K562 (cell line): Measurements from ENCODE around the gene RRAGB. TPM values are rescaled to one million over a fixed set of nuclear protein-coding genes. Genes with fewer than 3 reads are reported as not detected.

ENCODE experiments used
- ATAC-seq: fragments of 200-7000 bp; cut with Tn5 transposase; 3 replicates; pipeline ENCODE4 v1.9.1; 2020; ENCODE audit warnings: moderate library complexity
- BruUV-seq: library from RNA; stranded (reverse); fragments of 400-500 nt; replicated peaks from 2 replicates; lab custom pipeline; 2021; lab: Mats Ljungman, UMichigan
- CTCF ChIA-PET: fragments of 300-600 bp; formaldehyde crosslinking; extraction: SDS; loops from one replicate; lab custom pipeline; 2021; ENCODE audit warnings: low intra/inter-chr PET ratio; lab: Yijun Ruan, JAX
- POLR2A ChIA-PET: fragments of 300-600, 350-650 bp; sonication (Branson Sonifier 250); formaldehyde crosslinking; extraction: SDS; loops from one replicate; lab custom pipeline; 2021; ENCODE audit warnings: antibody characterized with exemption, inconsistent platforms; lab: Yijun Ruan, JAX
- DNase-seq, 4 experiments: peaks; one replicate each; pipeline versions ENCODE4 v3.0.0 to v3.0.0-alpha.2; 2011 to 2018; ENCODE audit warnings: low spot score in 3 of 4, mixed read lengths in 3 of 4; ENCODE audit errors: extremely low read depth in 1 of 4
- FAIRE-seq: peaks from 2 replicates; lab custom pipeline; 2011; peaks lifted over from hg19 to GRCh38; lab: Jason Lieb, UNC
- H2AFZ ChIP-seq: 2 replicates; pipeline ENCODE4 v1.6.0; 2011; ENCODE audit warnings: low read depth, low read length, control low read depth, inconsistent platforms
- H3K27ac ChIP-seq: fragments of 200-600 bp; 3 replicates; pipeline ENCODE4 v1.8.0; 2011; ENCODE audit warnings: low read depth, mild to moderate bottlenecking, control low read depth, inconsistent platforms, low read length, moderate library complexity, mixed read lengths; ENCODE audit errors: extremely low read depth
- H3K27me3 ChIP-seq, 2 experiments: fragments of 300-600 bp in 1 of 2; 2 replicates in 1 of 2; 3 replicates in 1 of 2; pipeline versions ENCODE4 v1.6.0 to v1.8.0; 2011; ENCODE audit warnings: inconsistent platforms in 2 of 2, low read length in 2 of 2, mild to moderate bottlenecking in 1 of 2, mixed read lengths in 1 of 2, moderate library complexity in 1 of 2; ENCODE audit not compliant: control insufficient read depth in 2 of 2, insufficient read depth in 2 of 2
- H3K36me3 ChIP-seq: fragments of 300-600 bp; 3 replicates; pipeline ENCODE4 v1.8.0; 2011; ENCODE audit warnings: mild to moderate bottlenecking, low read length, inconsistent platforms; ENCODE audit not compliant: control insufficient read depth, insufficient read depth
- H3K4me1 ChIP-seq, 2 experiments: fragments of 200-600 bp in 1 of 2; replicated peaks in 1 of 2; 2 replicates in 1 of 2; 3 replicates in 1 of 2; pipeline versions ENCODE4 v1.5.1 to v1.8.0; 2011; ENCODE audit warnings: inconsistent platforms in 2 of 2, low read length in 2 of 2, mild to moderate bottlenecking in 1 of 2, mixed read lengths in 1 of 2, moderate library complexity in 1 of 2; ENCODE audit not compliant: control insufficient read depth in 2 of 2, insufficient read depth in 2 of 2
- H3K4me2 ChIP-seq: 2 replicates; pipeline ENCODE4 v1.6.1; 2011; ENCODE audit warnings: low read length, control low read depth, inconsistent platforms, mixed read lengths; ENCODE audit not compliant: insufficient read depth
- H3K4me3 ChIP-seq: fragments of 200-600 bp; sonication (generic), shearing (Covaris generic); 2 replicates; pipeline ENCODE4 v1.5.1; 2016; ENCODE audit warnings: control low read depth, inconsistent platforms
- H3K79me2 ChIP-seq: fragments of 200-600 bp; 3 replicates; pipeline ENCODE4 v1.8.0; 2011; ENCODE audit warnings: low read length, inconsistent platforms; ENCODE audit not compliant: control insufficient read depth, insufficient read depth
- H3K9ac ChIP-seq, 2 experiments: 2 replicates each; pipeline versions ENCODE4 v1.6.0 to v1.6.1; 2011; ENCODE audit warnings: low read depth in 2 of 2, low read length in 2 of 2, control low read depth in 1 of 2, inconsistent platforms in 1 of 2, mild to moderate bottlenecking in 1 of 2, mixed read lengths in 1 of 2; ENCODE audit not compliant: insufficient read depth in 1 of 2
- H3K9me1 ChIP-seq: one replicate; pipeline ENCODE4 v1.6.0; 2011; ENCODE audit warnings: inconsistent platforms, mild to moderate bottlenecking, low read length, moderate library complexity; ENCODE audit not compliant: control insufficient read depth, insufficient read depth
- H3K9me3 ChIP-seq: replicated peaks from 2 replicates; pipeline ENCODE4 v1.5.1; 2011; ENCODE audit warnings: low read depth, low read length, inconsistent platforms; ENCODE audit not compliant: control insufficient read depth, insufficient read depth
- H4K20me1 ChIP-seq: replicated peaks from 2 replicates; pipeline ENCODE4 v1.6.1; 2011; ENCODE audit warnings: low read length, inconsistent platforms, mixed read lengths; ENCODE audit not compliant: control insufficient read depth, insufficient read depth
- BCL6 ChIP-seq: fragments of 250-450 bp; sonication (Bioruptor Pico); IDR thresholded peaks from 2 replicates; pipeline ENCODE4 v1.4.0; 2020
- BHLHE40 ChIP-seq: IDR thresholded peaks from 2 replicates; pipeline ENCODE4 v1.6.1; 2011; ENCODE audit warnings: low read length, improper control_type of control experiment
- CBX3 ChIP-seq, 2 experiments: IDR thresholded peaks; 1 replicate in 1 of 2; 2 replicates in 1 of 2; pipeline ENCODE4 v1.6.1; 2012; ENCODE audit warnings: inconsistent platforms in 2 of 2, low read length in 2 of 2, borderline replicate concordance in 1 of 2, control low read depth in 1 of 2
- CCNT2 ChIP-seq: IDR thresholded peaks from 2 replicates; pipeline ENCODE4 v1.6.1; 2011; ENCODE audit warnings: borderline replicate concordance, low read depth, mild to moderate bottlenecking, moderate library complexity, mixed read lengths, low read length; ENCODE audit not compliant: insufficient read length; ENCODE audit errors: extremely low read depth
- ETV1 ChIP-seq: fragments of 450-650 bp; conservative IDR thresholded peaks from 2 replicates; pipeline ENCODE4 v1.6.1; 2016; ENCODE audit warnings: missing genetic modification characterization, control low read depth, low read depth, missing compliant biosample characterization
- ETV6 ChIP-seq, 3 experiments: fragments of 150-350 bp in 1 of 3; sonication (generic) in 1 of 3; formaldehyde crosslinking in 1 of 3; IDR thresholded peaks; 2 replicates each; pipeline versions ENCODE4 v1.6.1 to v1.8.0; 2014 to 2022; ENCODE audit warnings: borderline replicate concordance in 2 of 3, low read depth in 2 of 3, antibody characterized with exemption in 1 of 3, low read length in 1 of 3, mild to moderate bottlenecking in 1 of 3, missing genetic modification reagents in 1 of 3
- FIP1L1 ChIP-seq: fragments of 200-400 bp; formaldehyde crosslinking; IDR thresholded peaks from 2 replicates; pipeline ENCODE4 v1.6.1; 2018; ENCODE audit warnings: mild to moderate bottlenecking, low read depth, low read length; ENCODE audit not compliant: poor library complexity, severe bottlenecking
- KAT8 ChIP-seq: fragments of 450-650 bp; IDR thresholded peaks from 2 replicates; pipeline ENCODE4 v1.6.1; 2016; ENCODE audit warnings: low read depth, mild to moderate bottlenecking
- MAFG ChIP-seq: fragments of 450-650 bp; conservative IDR thresholded peaks from 2 replicates; pipeline ENCODE4 v1.6.1; 2016; ENCODE audit warnings: missing genetic modification characterization, missing compliant biosample characterization
- MBD2 ChIP-seq: sonication (generic); IDR thresholded peaks from 2 replicates; pipeline ENCODE4 v1.6.1; 2016; ENCODE audit warnings: low read depth, borderline replicate concordance
- MCM7 ChIP-seq, 2 experiments: fragments of 450-650 bp; IDR thresholded peaks; 2 replicates each; pipeline ENCODE4 v1.6.1; 2016 to 2018
- NR2F6 ChIP-seq: fragments of 450-650 bp; formaldehyde crosslinking; IDR thresholded peaks from 2 replicates; pipeline ENCODE4 v1.4.0; 2020; ENCODE audit warnings: mild to moderate bottlenecking
- SFPQ ChIP-seq: fragments of 200-400 bp; formaldehyde crosslinking; IDR thresholded peaks from 2 replicates; pipeline ENCODE4 v1.6.1; 2017; ENCODE audit warnings: mild to moderate bottlenecking, low read depth, low read length, moderate library complexity
- STAT5B ChIP-seq: fragments of 250-450 bp; sonication (Bioruptor Pico); IDR thresholded peaks from 2 replicates; pipeline ENCODE4 v1.8.0; 2021; ENCODE audit warnings: mild to moderate bottlenecking, inconsistent platforms
- TAL1 ChIP-seq: fragments of 450-650 bp; IDR thresholded peaks from 2 replicates; pipeline ENCODE4 v1.6.1; 2016; ENCODE audit warnings: mild to moderate bottlenecking
- ZBTB26 ChIP-seq: fragments of 450-650 bp; formaldehyde crosslinking; IDR thresholded peaks from 2 replicates; pipeline ENCODE4 v1.4.0; 2022; ENCODE audit warnings: missing genetic modification characterization
- ZNF354B ChIP-seq: fragments of 250-450 bp; sonication (Bioruptor Pico); IDR thresholded peaks from 2 replicates; pipeline ENCODE4 v1.4.0; 2020
- ZNF766 ChIP-seq: fragments of 200-800 bp; sonication (Bioruptor generic); conservative IDR thresholded peaks from 2 replicates; pipeline ENCODE4 v1.6.1; 2016; ENCODE audit warnings: missing genetic modification characterization, missing compliant biosample characterization
- WGBS: fragments of 100-300 bp; shearing (Covaris generic); methylation state at CpG from one replicate; pipeline ENCODE4 v1.1.6; 2016; ENCODE audit warnings: low coverage, mixed read lengths; ENCODE audit not compliant: insufficient coverage; ENCODE audit errors: missing lambda C conversion rate; 5-methylcytosine and 5-hydroxymethylcytosine counted together
- in situ Hi-C: fragments of 300-500 bp; cut with MboI; formaldehyde crosslinking; loops from 4 replicates; pipeline ENCODE4 v1.15.0; 2018; ENCODE audit warnings: inconsistent platforms, mixed read lengths
- intact Hi-C: fragments of 100-400 bp; cut with micrococcal nuclease; formaldehyde crosslinking; loops from 2 replicates; pipeline ENCODE4 v1.14.2; 2022
- polyA plus RNA-seq, 8 experiments: library from polyadenylated mRNA; depleted of rRNA in 4 of 8; stranded (reverse) in 5 of 8; unstranded in 3 of 8; fragments of >200 nt; fragmentation: Nextera tagmentation in 2 of 8; fragmentation: Illumina TruSeq in 1 of 8; extraction: Ambion mirVana in 2 of 8; extraction: Trizol in 1 of 8; gene quantifications; 2 replicates each; pipeline versions ENCODE4 v1.2.1 to v1.2.3, GENCODE V29; 2011 to 2014; ENCODE audit warnings: inconsistent platforms in 1 of 8, missing spikeins in 1 of 8
- total RNA-seq, 7 experiments: library from RNA; depleted of rRNA in 6 of 7; stranded (reverse); fragments of >200 nt in 6 of 7; fragmentation: Illumina TruSeq in 2 of 7; extraction: Trizol in 2 of 7; gene quantifications; 2 replicates each; pipeline versions ENCODE4 v1.2.1 to v1.2.3, GENCODE V29; 2011 to 2021; ENCODE audit warnings: low replicate concordance in 1 of 7

Gene RRAGB
- total and polyA plus RNA-seq, 9 of the 15 experiments (the other 6 are each of a cell fraction or from before 2014, with no cell fraction given): 5.6 to 15.6 (median 9.1) TPM

- Histone ChIP-seq H3K4me1 (no peaks in the 10 kb centered on the region), H3K27ac (no peak overlapping the region), H3K4me2 (no peak overlapping the region), H3K4me3 (no peak overlapping the region), H3K36me3 (peaks cover 4% of the 10 kb centered on the region; the same call in 1 of the 3 replicates), H3K27me3 (no peaks in the 10 kb centered on the region), H3K9me1 (no peaks in the 10 kb centered on the region), H2AFZ (no peak overlapping the region), H3K9ac (no peak overlapping the region), H3K9me3 (no peaks in the 10 kb centered on the region), H4K20me1 (no peaks in the 10 kb centered on the region), H3K79me2 (no peaks in the 10 kb centered on the region)
- no peak for DNase-seq
- TF ChIP-seq ETV1 (tag) (no peak), STAT5B (CRISPR knock-in tag) (no peak), CBX3 (IDR thresholded peaks at IDR 0.05; ENCODE audit: borderline replicate concordance in 1 of 2, low read length in 2 of 2) (no peak), BCL6 (no peak), BHLHE40 (no peak), TAL1 (no peak), FIP1L1 (no peak), KAT8 (no peak), ETV6 (IDR thresholded peaks at IDR 0.05; ENCODE audit: borderline replicate concordance in 1 of 2, low read depth in 2 of 2, low read length in 1 of 2) (no peak), ETV6 (CRISPR knock-in tag; IDR thresholded peaks at IDR 0.05; ENCODE audit: borderline replicate concordance) (no peak), NR2F6 (no peak), MAFG (tag) (no peak), SFPQ (no peak), ZNF354B (CRISPR knock-in tag) (no peak), MCM7 (IDR thresholded peaks at IDR 0.05) (no peak), ZNF766 (CRISPR knock-in tag) (no peak), CCNT2 (no peak), MBD2 (no peak), ZBTB26 (CRISPR knock-in tag) (no peak)
- in situ Hi-C loops: no loop called here
- WGBS: 63% methylated on average over 1 of the region's 1 CpG
- no peak for FAIRE-seq
- ChIA-PET POLR2A (no interaction called here), CTCF (no interaction called here)
- ATAC-seq: no peak
- BruUV-seq: no TSS peak
- intact Hi-C loops: no loop called here
These were observed 41.9 kb downstream of the RRAGB start for GRCh38 chrX:55759478-55759877.
